ENCODE measurements around the gene GDF7. TPM values are rescaled to one million over a fixed set of nuclear protein-coding genes. Genes with fewer than 3 reads are reported as not detected.

GDF7 gene
- total and polyA plus RNA-seq, 10 of the 15 experiments (the other 5 are each of a cell fraction or from before 2014, with no cell fraction given), result 0.02 to 0.11 (median 0.04) TPM; not detected in 1

GRCh38 chr2:20652141-20652540 is 14.8 kb upstream of the GDF7 start:
- no TSS peak for BruUV-seq (replicated peaks)
- RAD21 ChIA-PET (ENCODE audit: unreplicated experiment), result interaction anchor here (1.8 to 3.3 kb wide), 5 partner anchors 9 to 240 kb away, joined by 6 to 21 read pairs (median 13); no protein-coding TSS in a partner anchor

More at GRCh38 chr2:20652141-20652540, 14.8 kb upstream of the GDF7 start:
- H3K79me2 ChIP-seq (ENCODE audit: control insufficient read depth, insufficient read depth, low read length), result no peaks in the 10 kb centered on the region
- no peaks in the 10 kb centered on the region for H3K9me3 ChIP-seq (replicated peaks; ENCODE audit: control insufficient read depth, insufficient read depth, low read length)
- CTCF ChIA-PET, result interaction anchor here (1.3 to 5.0 kb wide), 12 partner anchors 9 to 311 kb away, joined by 4 to 44 read pairs (median 10); partner anchors contain the start of gene RHOB
- in situ Hi-C loops (cut with MboI), result loop anchor here (25.0 kb wide), 1 partner anchor 460 kb away; the partner anchor contains the start of gene TDRD15
- POLR2A ChIA-PET, result interaction anchor here (1.3 kb wide), 1 partner anchor 205 kb away, joined by 5 read pairs; the partner anchor contains the start of gene RHOB
- no peak overlapping the region for H3K27ac ChIP-seq (ENCODE audit: control insufficient read depth, insufficient read depth)
- TF ChIP-seq RBBP5 (conservative IDR thresholded peaks at IDR 0.05) (no peak), PBX3 (IDR thresholded peaks at IDR 0.05; ENCODE audit: insufficient replicate concordance, low read depth, low read length) (no peak), RELA (IDR thresholded peaks at IDR 0.05; ENCODE audit: borderline replicate concordance, partially characterized antibody) (no peak), ZBED1 (IDR thresholded peaks at IDR 0.05; ENCODE audit: borderline replicate concordance) (no peak), BACH1 (IDR thresholded peaks at IDR 0.05; ENCODE audit: borderline replicate concordance) (no peak), E4F1 (IDR thresholded peaks at IDR 0.05; ENCODE audit: borderline replicate concordance, partially characterized antibody) (no peak), ZNF592 (IDR thresholded peaks at IDR 0.05) (no peak)
- no peaks in the 10 kb centered on the region for H4K20me1 ChIP-seq (ENCODE audit: control insufficient read depth, insufficient read depth)
- H2AFZ ChIP-seq (ENCODE audit: control insufficient read depth, low read depth, low read length), result no peak overlapping the region
- H3K36me3 ChIP-seq (ENCODE audit: control insufficient read depth in 2 of 2, insufficient read depth in 2 of 2, low read length in 1 of 2), result no peaks in the 10 kb centered on the region
- no peak overlapping the region for H3K4me3 ChIP-seq
- no peak for FAIRE-seq
- no peak for ATAC-seq
- no peak overlapping the region for H3K9ac ChIP-seq (ENCODE audit: control insufficient read depth, insufficient read depth, low read length)
- intact Hi-C loops (cut with micrococcal nuclease; ENCODE audit: unreplicated experiment), result no loop called here
- no peak overlapping the region for H3K4me2 ChIP-seq (ENCODE audit: control insufficient read depth, insufficient read depth)
- SMC1A ChIA-PET (ENCODE audit: uncharacterized antibody, unreplicated experiment), result interaction anchor here (1.2 to 3.3 kb wide), 5 partner anchors 8 to 309 kb away, joined by 4 to 22 read pairs (median 7); partner anchors contain the start of gene RHOB
- H3K27me3 ChIP-seq (replicated peaks in 1 of 2; ENCODE audit: control insufficient read depth in 2 of 2, insufficient read depth in 2 of 2, low read length in 1 of 2), result peaks cover 0 to 1% of the 10 kb centered on the region in 2 experiments; a peak in 1 of 4 replicates
- WGBS (ENCODE audit: insufficient coverage, insufficient replicate concordance, low lambda C conversion rate, missing lambda C conversion rate), result 93% methylated on average over 7 of the region's 7 CpGs
- no peak for DNase-seq (ENCODE audit: low read depth, low spot score)
- H3K4me1 ChIP-seq (ENCODE audit: control insufficient read depth, insufficient read depth, low read length), result peaks cover 4% of the 10 kb centered on the region
